ENCODE results near the gene SNAP25. TPM values are rescaled to one million over a fixed set of nuclear protein-coding genes. Genes with fewer than 3 reads are reported as not detected.
A peak's percentile ranks its signal among the peaks of the same experiment; 100 is the strongest.

SNAP25 gene
- polyA plus RNA-seq, 3 donors from 2014 or later: not detected

GRCh38 chr20:10324198-10324847 is 105.7 kb downstream of the SNAP25 start:
- Mint-ChIP-seq H3K4me1 (no peaks in the 10 kb centered on the region), H3K9me3 (peaks cover 0 to 2% (median 0%) of the 10 kb centered on the region in 6 donors), H3K27ac (peak overlapping the region in 1 of 6 donors; percentile 57), H3K4me3 (no peak overlapping the region), H3K36me3 (peaks cover 0 to 3% (median 0%) of the 10 kb centered on the region in 3 donors), H3K27me3 (ENCODE audit: low read depth in 3 of 3) (peaks cover 2 to 6% (median 5%) of the 10 kb centered on the region in 3 donors)
- DNase-seq: no peak

- Mint-ChIP-seq H3K36me3 (peaks cover 0 to under 1% (median 0%) of the 10 kb centered on the region in 3 donors), H3K9me3 (no peaks in the 10 kb centered on the region), H3K27me3 (ENCODE audit: low read depth in 3 of 3) (peaks cover 2 to 6% (median 2%) of the 10 kb centered on the region in 3 donors), H3K4me1 (no peaks in the 10 kb centered on the region), H3K4me3 (no peak overlapping the region), H3K27ac (no peak overlapping the region)
- no peak for DNase-seq
These were observed 110.2 kb downstream of the SNAP25 start for GRCh38 chr20:10328897-10329255.

GRCh38 chr20:10329387-10330005 is 110.9 kb downstream of the SNAP25 start:
- no peaks in the 10 kb centered on the region for H3K4me1 Mint-ChIP-seq
- H3K9me3 Mint-ChIP-seq: no peaks in the 10 kb centered on the region
- H3K4me3 Mint-ChIP-seq: no peak overlapping the region
- DNase-seq: no peak
- peaks cover 0 to 3% (median 0%) of the 10 kb centered on the region in 3 donors for H3K36me3 Mint-ChIP-seq
- H3K27me3 Mint-ChIP-seq (ENCODE audit: low read depth in 3 of 3): peaks cover 2 to 8% (median 2%) of the 10 kb centered on the region in 3 donors
- H3K27ac Mint-ChIP-seq: no peak overlapping the region

- Mint-ChIP-seq H3K27ac (no peak overlapping the region), H3K4me1 (no peaks in the 10 kb centered on the region), H3K36me3 (peaks cover 0 to 3% (median 0%) of the 10 kb centered on the region in 3 donors), H3K4me3 (no peak overlapping the region), H3K9me3 (no peaks in the 10 kb centered on the region), H3K27me3 (ENCODE audit: low read depth in 3 of 3) (peaks cover 2 to 8% (median 2%) of the 10 kb centered on the region in 3 donors)
- DNase-seq: no peak
These were observed 111.4 kb downstream of the SNAP25 start for GRCh38 chr20:10330071-10330470.

- no peak for DNase-seq
- Mint-ChIP-seq H3K27me3 (ENCODE audit: low read depth in 3 of 3) (peaks cover 0 to 5% (median 0%) of the 10 kb centered on the region in 3 donors), H3K4me3 (no peak overlapping the region), H3K27ac (no peak overlapping the region), H3K9me3 (no peaks in the 10 kb centered on the region), H3K4me1 (no peaks in the 10 kb centered on the region), H3K36me3 (peaks cover 3 to 4% (median 3%) of the 10 kb centered on the region in 3 donors)
These were observed 114.2 kb downstream of the SNAP25 start for GRCh38 chr20:10332656-10333415.

- H3K9me3 Mint-ChIP-seq: no peaks in the 10 kb centered on the region
- H3K4me3 Mint-ChIP-seq: no peak overlapping the region
- DNase-seq: no peak
- no peaks in the 10 kb centered on the region for H3K4me1 Mint-ChIP-seq
- peaks cover 3 to 4% (median 3%) of the 10 kb centered on the region in 3 donors for H3K36me3 Mint-ChIP-seq
- peaks cover 0 to 13% (median 3%) of the 10 kb centered on the region in 3 donors for H3K27me3 Mint-ChIP-seq (ENCODE audit: low read depth in 3 of 3)
- H3K27ac Mint-ChIP-seq: no peak overlapping the region
These were observed 118.5 kb downstream of the SNAP25 start for GRCh38 chr20:10336959-10337729.

- no peaks in the 10 kb centered on the region for H3K4me1 Mint-ChIP-seq
- H3K27ac Mint-ChIP-seq: no peak overlapping the region
- H3K4me3 Mint-ChIP-seq: no peak overlapping the region
- DNase-seq: no peak
- peaks cover 3 to 4% (median 3%) of the 10 kb centered on the region in 3 donors for H3K36me3 Mint-ChIP-seq
- H3K27me3 Mint-ChIP-seq (ENCODE audit: low read depth in 3 of 3): peaks cover 2 to 12% (median 3%) of the 10 kb centered on the region in 3 donors
- no peaks in the 10 kb centered on the region for H3K9me3 Mint-ChIP-seq
These were observed 120.0 kb downstream of the SNAP25 start for GRCh38 chr20:10338426-10339180.

GRCh38 chr20:10339609-10340008 is 121.0 kb downstream of the SNAP25 start:
- no peak overlapping the region for H3K27ac Mint-ChIP-seq
- H3K4me1 Mint-ChIP-seq: no peaks in the 10 kb centered on the region
- no peak overlapping the region for H3K4me3 Mint-ChIP-seq
- no peaks in the 10 kb centered on the region for H3K9me3 Mint-ChIP-seq
- peaks cover 2 to 10% (median 3%) of the 10 kb centered on the region in 3 donors for H3K27me3 Mint-ChIP-seq (ENCODE audit: low read depth in 3 of 3)
- DNase-seq: no peak
- peaks cover 3 to 4% (median 4%) of the 10 kb centered on the region in 3 donors for H3K36me3 Mint-ChIP-seq

GRCh38 chr20:10342152-10342551 is 123.5 kb downstream of the SNAP25 start:
- no peaks in the 10 kb centered on the region for H3K4me1 Mint-ChIP-seq
- DNase-seq: no peak
- no peak overlapping the region for H3K27ac Mint-ChIP-seq
- no peaks in the 10 kb centered on the region for H3K9me3 Mint-ChIP-seq
- H3K36me3 Mint-ChIP-seq: peaks cover 0 to 4% (median 3%) of the 10 kb centered on the region in 3 donors
- H3K4me3 Mint-ChIP-seq: no peak overlapping the region
- peaks cover 2 to 10% (median 3%) of the 10 kb centered on the region in 3 donors for H3K27me3 Mint-ChIP-seq (ENCODE audit: low read depth in 3 of 3)

- H3K27ac Mint-ChIP-seq: peak overlapping the region in 1 of 6 donors; percentile 29
- H3K4me3 Mint-ChIP-seq: no peak overlapping the region
- H3K36me3 Mint-ChIP-seq: peaks cover 0 to 4% (median 0%) of the 10 kb centered on the region in 3 donors
- peaks cover under 1 to 2% (median under 1%) of the 10 kb centered on the region in 3 donors for H3K27me3 Mint-ChIP-seq (ENCODE audit: low read depth in 3 of 3)
- H3K4me1 Mint-ChIP-seq: peaks cover 7 to 10% of the 10 kb centered on the region in 2 donors
- H3K9me3 Mint-ChIP-seq: no peaks in the 10 kb centered on the region
- no peak for DNase-seq
These were observed 126.3 kb downstream of the SNAP25 start for GRCh38 chr20:10344953-10345352.

GRCh38 chr20:10347086-10347880 is 128.7 kb downstream of the SNAP25 start:
- no peak for DNase-seq
- H3K27me3 Mint-ChIP-seq (ENCODE audit: low read depth in 3 of 3): peaks cover 7 to 11% (median 9%) of the 10 kb centered on the region in 3 donors
- H3K4me3 Mint-ChIP-seq: no peak overlapping the region
- H3K4me1 Mint-ChIP-seq: peaks cover 31 to 33% of the 10 kb centered on the region in 2 donors
- no peak overlapping the region for H3K27ac Mint-ChIP-seq
- H3K9me3 Mint-ChIP-seq: no peaks in the 10 kb centered on the region
- peaks cover 0 to 4% (median 0%) of the 10 kb centered on the region in 3 donors for H3K36me3 Mint-ChIP-seq

GRCh38 chr20:10349118-10349517 is 130.5 kb downstream of the SNAP25 start:
- peak overlapping the region; percentile 40 to 88 (median 62) for H3K27ac Mint-ChIP-seq
- no peak for DNase-seq
- peak overlapping the region in 1 of 5 donors; percentile 30 for H3K4me3 Mint-ChIP-seq
- H3K9me3 Mint-ChIP-seq: no peaks in the 10 kb centered on the region
- H3K36me3 Mint-ChIP-seq: peaks cover 0 to 4% (median 0%) of the 10 kb centered on the region in 3 donors
- peaks cover 7 to 11% (median 9%) of the 10 kb centered on the region in 3 donors for H3K27me3 Mint-ChIP-seq (ENCODE audit: low read depth in 3 of 3)
- peaks cover 41 to 45% of the 10 kb centered on the region in 2 donors for H3K4me1 Mint-ChIP-seq

Data from immature natural killer cell (primary cell).